ENCODE measurements around the gene PDXK.

Gene PDXK

GRCh38 chr21:43723648-43724047, 4.7 kb downstream of the PDXK start:
- DNase-seq (ENCODE audit: low read depth in 2 of 2), result no peak

GRCh38 chr21:43726686-43727518, 8.0 kb downstream of the PDXK start:
- DNase-seq (ENCODE audit: low read depth in 2 of 2), result no peak

DNA sequence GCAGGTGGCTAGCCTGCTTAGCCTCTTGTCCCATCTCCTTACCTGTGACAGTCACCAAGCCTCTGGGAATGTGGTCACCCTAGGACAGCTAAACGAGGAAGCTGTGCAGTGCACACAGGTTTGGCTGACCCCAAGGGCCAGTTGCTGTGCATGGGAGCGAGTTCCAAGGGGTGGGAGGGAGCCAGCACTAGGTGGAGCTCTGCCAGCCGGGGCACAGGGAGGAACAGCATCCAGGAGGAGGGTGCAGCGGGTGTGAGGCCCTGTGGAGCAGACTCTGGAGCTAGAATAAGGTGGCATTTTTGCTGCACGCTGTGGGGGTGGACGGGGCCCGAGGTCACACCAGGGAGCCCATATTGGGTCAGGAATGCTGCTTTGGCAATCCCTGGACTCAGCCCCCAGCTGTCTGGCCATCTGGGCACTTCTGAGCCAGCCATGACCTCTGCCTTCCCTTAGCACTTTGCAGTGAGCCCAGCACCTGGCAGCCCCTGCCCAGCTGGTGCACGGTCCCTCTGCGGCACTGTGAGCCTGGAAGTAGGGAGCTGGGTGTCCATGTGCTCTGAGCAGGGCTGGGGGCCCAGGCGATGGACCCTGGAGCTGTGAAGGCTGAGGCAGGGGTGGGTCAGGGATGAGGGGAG, 8.7 kb downstream of the PDXK start:
- DNase-seq (ENCODE audit: low read depth in 2 of 2), result no peak

- no peak for DNase-seq (ENCODE audit: low read depth in 2 of 2)
Measured at GRCh38 chr21:43728154-43728466, 9.2 kb downstream of the PDXK start.

- peak; percentile 68 to 71 for DNase-seq (ENCODE audit: low read depth in 2 of 2)
Measured at GRCh38 chr21:43728467-43729390, 9.8 kb downstream of the PDXK start.

DNA sequence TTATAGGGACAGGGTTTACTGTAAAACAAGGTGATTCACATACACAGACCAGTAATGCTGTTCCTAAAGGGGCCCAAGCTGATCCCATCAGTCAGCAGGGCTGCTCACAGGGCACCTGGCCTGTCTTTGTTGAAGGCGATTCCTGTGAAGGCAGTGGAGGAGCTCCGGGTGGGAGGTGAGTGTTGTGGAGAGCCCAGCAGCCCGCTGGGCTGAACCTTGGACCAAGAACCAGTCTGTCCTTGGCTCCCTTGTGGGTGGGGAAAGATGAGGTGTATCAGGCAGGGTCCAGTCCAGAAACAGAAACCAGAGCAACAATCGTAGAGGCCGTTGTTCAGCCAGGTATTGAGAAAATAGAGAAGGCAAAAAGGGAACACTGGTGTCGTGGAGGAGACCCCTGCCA, 12.5 kb downstream of the PDXK start:
- DNase-seq (ENCODE audit: low read depth in 2 of 2), result no peak

DNA sequence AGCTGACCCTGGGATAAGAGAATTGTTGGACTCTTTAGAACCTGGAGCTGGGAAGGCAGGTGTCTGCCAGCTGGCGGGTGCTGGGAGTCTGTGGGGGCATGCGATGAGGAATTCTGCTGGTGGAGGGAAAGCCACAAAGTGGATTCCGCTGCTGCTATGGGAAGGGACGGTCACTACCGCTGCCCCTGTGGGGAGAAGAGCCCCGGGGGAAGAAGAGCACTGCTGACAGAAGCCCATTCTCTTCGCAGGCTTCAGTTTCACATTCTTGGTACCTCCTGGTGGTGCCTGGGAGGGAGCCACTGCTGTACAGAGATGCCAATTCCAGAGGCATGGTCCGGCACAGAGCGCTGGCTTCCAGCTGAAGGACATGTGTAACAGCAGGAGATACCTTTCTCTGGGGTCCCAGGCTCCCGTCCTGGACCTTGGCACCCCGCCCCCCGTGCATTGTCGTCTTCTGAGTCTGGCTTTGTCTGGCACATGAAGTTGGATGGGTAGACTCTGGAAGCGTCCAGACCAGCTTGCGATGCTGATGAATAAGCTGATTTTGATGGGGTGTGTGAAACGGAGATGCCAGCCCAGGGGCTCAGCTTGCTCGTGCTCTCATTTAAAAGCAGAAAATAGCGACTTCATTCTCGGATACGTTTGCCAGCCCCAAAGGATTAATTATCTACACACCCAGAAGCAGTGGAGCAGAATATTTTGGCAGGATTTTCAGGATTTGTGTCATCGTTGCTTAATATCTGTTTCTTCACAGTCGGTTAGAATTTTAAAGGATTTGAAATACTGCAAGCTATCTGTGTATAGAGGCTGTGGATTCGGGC, 13.2 kb downstream of the PDXK start:
- no peak for DNase-seq (ENCODE audit: low read depth in 2 of 2)

DNA sequence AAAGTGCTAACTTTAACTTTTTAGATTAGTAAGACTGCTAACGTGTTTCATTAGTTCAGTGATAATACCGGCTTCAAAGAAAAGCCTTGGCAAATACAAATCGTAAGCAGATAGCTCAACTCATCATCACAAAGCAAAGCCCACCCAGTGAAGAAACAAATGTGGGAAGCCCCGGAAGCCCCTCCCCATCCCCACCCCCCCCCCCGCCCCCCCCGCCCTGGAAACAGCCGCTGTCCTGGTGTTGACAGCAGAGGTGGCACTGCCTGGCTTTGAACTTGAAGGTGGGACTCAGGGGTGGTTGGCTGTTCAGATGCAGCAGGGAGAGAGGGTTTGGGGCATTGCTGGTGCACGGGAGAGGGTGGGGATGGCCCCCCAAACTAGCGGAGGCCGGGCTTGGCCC, 14.1 kb downstream of the PDXK start:
- no peak for DNase-seq (ENCODE audit: low read depth in 2 of 2)

DNA sequence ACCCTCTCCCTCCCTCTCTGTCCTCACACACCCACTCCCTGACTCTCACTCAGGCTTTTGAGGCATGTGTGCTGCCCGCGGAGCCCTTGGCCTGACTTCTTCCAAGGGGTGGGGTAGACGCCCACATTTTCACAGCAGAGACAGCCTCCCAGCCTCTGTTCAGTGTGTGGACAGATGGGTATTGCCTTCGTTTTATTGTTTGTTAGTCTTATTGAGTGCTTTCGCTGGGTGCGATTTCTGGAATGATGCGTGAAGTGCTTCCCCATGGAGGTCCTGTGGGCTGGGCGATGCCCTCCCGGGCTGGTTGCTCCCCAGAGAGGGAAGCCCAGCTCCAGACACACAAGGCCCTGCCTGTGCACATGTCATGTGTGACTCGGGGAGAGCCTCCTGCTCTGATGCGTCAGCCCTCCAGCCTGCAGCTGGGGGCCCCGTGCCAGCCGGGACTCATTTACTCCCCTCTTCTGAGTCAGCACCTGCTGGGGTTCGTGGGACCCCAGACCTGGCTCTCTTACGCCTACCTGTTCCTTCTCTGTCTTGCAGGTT, 14.7 kb downstream of the PDXK start:
- DNase-seq (ENCODE audit: low read depth in 2 of 2), result no peak

DNA sequence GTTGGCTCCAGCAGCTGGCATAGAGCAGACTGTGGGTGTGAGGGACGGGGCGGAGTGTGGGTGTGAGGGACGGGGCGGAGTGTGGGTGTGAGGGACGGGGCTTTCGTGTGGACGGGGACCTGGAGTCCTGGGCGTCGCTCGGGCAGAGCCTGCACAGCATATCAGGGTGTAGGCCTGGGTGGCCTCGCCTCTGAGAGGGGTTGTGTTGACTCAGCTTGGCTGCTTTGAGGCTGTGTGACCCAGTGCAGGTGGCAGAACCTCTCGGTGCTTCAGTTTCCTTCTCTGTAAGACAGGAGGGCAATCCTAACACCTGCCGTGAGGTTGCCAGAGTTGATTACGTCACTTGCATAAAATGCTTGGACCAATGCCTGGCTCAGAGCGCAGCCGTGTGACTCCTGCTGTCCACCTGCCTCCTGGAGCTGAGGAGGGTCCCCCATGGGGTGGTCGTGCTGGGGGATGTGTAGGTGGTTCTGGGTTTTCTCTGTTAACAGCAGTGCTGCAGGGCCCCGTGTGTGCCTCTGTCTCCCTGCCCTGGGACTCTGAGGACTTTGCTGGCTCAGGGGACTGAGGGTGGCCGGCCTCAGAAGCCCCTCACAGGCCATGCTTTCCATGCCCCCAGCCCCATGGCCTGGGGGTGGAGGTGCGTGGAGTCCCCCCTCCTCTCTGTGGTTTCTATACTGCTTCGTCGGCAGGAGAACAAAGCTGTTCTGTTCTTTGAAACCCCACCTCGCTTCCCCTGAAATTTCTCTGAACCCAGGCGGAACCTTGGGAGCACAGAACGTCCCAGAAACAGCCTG, 15.4 kb downstream of the PDXK start:
- peak in 1 of 2 donors; percentile 27 for DNase-seq (ENCODE audit: low read depth in 2 of 2)

DNA sequence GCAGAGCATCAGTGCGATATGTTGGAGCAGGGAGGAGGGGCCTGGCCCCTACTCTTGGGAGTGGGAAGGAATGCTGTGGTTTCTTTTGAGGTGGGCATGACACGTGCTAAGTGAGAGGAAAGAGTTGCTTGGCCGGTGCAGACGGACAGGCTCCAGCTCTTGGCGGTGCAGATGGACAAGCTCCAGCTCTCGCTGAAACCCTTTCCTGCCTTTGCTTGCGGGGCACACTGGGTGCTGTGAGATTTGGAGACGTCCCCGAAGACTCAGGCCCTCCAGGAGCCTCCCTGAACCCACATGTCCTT, 15.9 kb downstream of the PDXK start:
- no peak for DNase-seq (ENCODE audit: low read depth in 2 of 2)

DNA sequence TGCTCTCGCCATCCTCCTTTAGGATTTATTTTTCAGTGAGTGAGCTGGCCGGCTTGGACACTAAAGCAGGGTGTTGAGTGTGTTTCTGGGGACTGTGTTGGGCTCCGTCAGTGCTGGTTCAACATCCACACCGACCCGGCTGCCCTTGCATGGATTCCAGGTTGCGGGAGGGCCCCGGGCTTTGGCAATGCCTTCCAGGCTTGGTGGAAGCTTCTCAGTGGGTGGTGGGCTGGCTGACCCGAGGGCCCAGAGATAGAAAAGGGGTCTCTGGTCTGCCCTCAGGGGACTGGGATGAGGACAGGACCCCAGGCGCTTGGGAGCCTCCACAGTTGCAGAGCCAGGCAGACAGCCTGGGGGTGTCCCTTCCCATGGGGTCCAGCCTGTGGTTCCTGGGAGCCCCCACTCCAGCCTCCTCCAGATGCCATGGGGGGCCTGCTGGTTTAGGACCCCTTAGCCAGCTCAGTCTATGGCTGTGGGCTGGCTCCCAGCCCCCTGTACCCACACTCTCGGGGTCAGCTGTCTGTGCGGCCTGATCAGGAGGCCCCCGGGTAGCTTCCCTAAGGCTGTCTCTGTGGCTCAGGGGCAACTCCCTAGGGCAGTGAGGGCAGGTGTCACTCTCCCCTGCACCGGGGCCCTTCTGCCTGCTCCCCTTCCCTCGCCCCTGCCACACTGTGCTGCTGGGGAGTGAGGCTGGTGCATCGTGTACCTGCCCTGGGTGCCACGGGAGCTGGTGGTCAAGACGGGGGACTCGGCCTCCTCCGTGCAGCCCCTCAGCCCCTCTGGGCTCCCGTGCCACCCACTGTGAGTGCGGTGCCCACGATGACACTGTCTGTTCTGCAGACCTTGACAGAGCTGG, 16.5 kb downstream of the PDXK start:
- no peak for DNase-seq (ENCODE audit: low read depth in 2 of 2)

- DNase-seq (ENCODE audit: low read depth in 2 of 2), result no peak
Measured at GRCh38 chr21:43736224-43736883, 17.4 kb downstream of the PDXK start.

GRCh38 chr21:43737158-43737950, 18.4 kb downstream of the PDXK start:
- no peak for DNase-seq (ENCODE audit: low read depth in 2 of 2)

DNA sequence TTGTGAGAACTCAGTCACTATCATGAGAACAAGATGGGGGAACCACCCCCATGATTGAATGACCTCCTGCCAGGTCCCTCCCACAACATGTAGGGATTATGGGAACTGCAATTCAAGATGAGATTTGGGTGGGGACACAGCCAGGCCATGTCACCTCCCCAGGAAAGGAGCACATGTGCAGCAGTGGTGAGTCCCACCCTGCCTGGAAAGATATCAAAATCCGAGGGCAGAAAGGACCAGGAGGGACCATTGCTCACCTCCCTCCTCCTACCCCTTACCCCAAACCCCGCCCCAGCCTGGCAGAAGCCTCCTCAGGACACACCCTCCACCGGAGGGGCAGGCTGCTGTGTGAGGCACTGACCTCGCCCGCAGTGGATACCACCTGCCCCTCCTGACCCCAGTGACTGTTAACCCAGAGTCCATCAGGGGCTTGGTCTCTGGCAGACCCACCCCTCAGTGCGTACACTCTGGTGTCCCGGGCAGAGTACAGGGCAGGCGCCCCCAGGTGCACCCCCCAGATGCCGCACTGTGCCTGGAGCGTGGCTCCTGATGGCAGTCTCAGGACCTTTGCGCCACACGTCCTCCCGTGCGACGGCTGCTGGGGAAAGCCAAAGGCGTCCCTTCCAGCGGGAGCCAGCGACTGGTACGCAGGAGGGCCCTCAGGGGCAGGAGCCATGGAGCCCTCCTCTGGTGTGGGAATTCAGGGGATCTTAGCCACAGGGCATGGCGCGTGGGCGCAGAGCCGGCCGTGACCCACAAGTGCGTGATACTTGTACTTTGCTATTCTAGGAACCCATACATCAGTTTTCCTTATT, 20.9 kb downstream of the PDXK start:
- DNase-seq (ENCODE audit: low read depth in 2 of 2), result no peak

- no peak for DNase-seq (ENCODE audit: low read depth in 2 of 2)
Measured at GRCh38 chr21:43740497-43741156, 21.7 kb downstream of the PDXK start.
